ENCODE data around the gene EML4.

- TF ChIP-seq, protein P1, sequence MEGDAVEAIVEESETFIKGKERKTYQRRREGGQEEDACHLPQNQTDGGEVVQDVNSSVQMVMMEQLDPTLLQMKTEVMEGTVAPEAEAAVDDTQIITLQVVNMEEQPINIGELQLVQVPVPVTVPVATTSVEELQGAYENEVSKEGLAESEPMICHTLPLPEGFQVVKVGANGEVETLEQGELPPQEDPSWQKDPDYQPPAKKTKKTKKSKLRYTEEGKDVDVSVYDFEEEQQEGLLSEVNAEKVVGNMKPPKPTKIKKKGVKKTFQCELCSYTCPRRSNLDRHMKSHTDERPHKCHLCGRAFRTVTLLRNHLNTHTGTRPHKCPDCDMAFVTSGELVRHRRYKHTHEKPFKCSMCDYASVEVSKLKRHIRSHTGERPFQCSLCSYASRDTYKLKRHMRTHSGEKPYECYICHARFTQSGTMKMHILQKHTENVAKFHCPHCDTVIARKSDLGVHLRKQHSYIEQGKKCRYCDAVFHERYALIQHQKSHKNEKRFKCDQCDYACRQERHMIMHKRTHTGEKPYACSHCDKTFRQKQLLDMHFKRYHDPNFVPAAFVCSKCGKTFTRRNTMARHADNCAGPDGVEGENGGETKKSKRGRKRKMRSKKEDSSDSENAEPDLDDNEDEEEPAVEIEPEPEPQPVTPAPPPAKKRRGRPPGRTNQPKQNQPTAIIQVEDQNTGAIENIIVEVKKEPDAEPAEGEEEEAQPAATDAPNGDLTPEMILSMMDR (conservative IDR thresholded peaks at IDR 0.05): no peak
- no peak for TF ChIP-seq EZH2 (IDR thresholded peaks at IDR 0.05; ENCODE audit: low read depth)
Observed at GRCh38 chr2:42348113-42348805, 179.1 kb downstream of the EML4 start.
